ENCODE results near the gene ACSF3. TPM values are rescaled to one million over a fixed set of nuclear protein-coding genes. Genes with fewer than 3 reads are reported as not detected.

Gene ACSF3
- total RNA-seq, 4 donors from 2014 or later: 26.1 to 55.1 (median 32.5) TPM

- Histone ChIP-seq H3K27ac (peak overlapping the region; percentile 74), H3K4me1 (peaks cover 31% of the 10 kb centered on the region), H3K36me3 (peaks cover 6% of the 10 kb centered on the region), H3K4me3 (peak overlapping the region; percentile 90), H3K27me3 (peaks cover 32% of the 10 kb centered on the region), H3K9me3 (no peaks in the 10 kb centered on the region)
- TF ChIP-seq POLR2A (IDR thresholded peaks at IDR 0.05) (no peak), EP300 (IDR thresholded peaks at IDR 0.05) (no peak), CTCF (IDR thresholded peaks at IDR 0.05) (no peak), POLR2AphosphoS5 (IDR thresholded peaks at IDR 0.05) (no peak)
- DNase-seq (ENCODE audit: low spot score in 2 of 2): no peak
- 14% methylated on average over 18 of the region's 21 CpGs for WGBS
These were observed 714 bp downstream of the ACSF3 start for GRCh38 chr16:89094252-89094879.

GRCh38 chr16:89094880-89095258 is 1.2 kb downstream of the ACSF3 start:
- DNase-seq (ENCODE audit: low spot score in 2 of 2): no peak
- Histone ChIP-seq H3K4me1 (peaks cover 31% of the 10 kb centered on the region), H3K4me3 (peak overlapping the region; percentile 90), H3K27me3 (peaks cover 27% of the 10 kb centered on the region), H3K9me3 (no peaks in the 10 kb centered on the region), H3K36me3 (peaks cover 6% of the 10 kb centered on the region), H3K27ac (no peak overlapping the region)
- TF ChIP-seq CTCF (IDR thresholded peaks at IDR 0.05) (no peak), POLR2A (IDR thresholded peaks at IDR 0.05) (no peak), POLR2AphosphoS5 (IDR thresholded peaks at IDR 0.05) (no peak), EP300 (IDR thresholded peaks at IDR 0.05) (no peak)
- 72% methylated on average over 8 of the region's 8 CpGs for WGBS

- Histone ChIP-seq H3K36me3 (peaks cover 12% of the 10 kb centered on the region), H3K9me3 (no peaks in the 10 kb centered on the region), H3K27ac (no peak overlapping the region), H3K4me1 (peaks cover 31% of the 10 kb centered on the region), H3K27me3 (peaks cover 20% of the 10 kb centered on the region), H3K4me3 (no peak overlapping the region)
- TF ChIP-seq EP300 (IDR thresholded peaks at IDR 0.05) (no peak), CTCF (IDR thresholded peaks at IDR 0.05) (no peak), POLR2AphosphoS5 (IDR thresholded peaks at IDR 0.05) (no peak), POLR2A (IDR thresholded peaks at IDR 0.05) (no peak)
- WGBS: 70% methylated on average over 21 of the region's 21 CpGs
- no peak for DNase-seq (ENCODE audit: low spot score in 2 of 2)
These were observed 1.9 kb downstream of the ACSF3 start for GRCh38 chr16:89095491-89095951.

- 85% methylated on average over 11 of the region's 20 CpGs for WGBS
- H3K27ac ChIP-seq: no peak overlapping the region
These were observed 2.5 kb downstream of the ACSF3 start for GRCh38 chr16:89096042-89096717.

More at GRCh38 chr16:89096042-89096717, 2.5 kb downstream of the ACSF3 start:
- Histone ChIP-seq H3K36me3 (peaks cover 18% of the 10 kb centered on the region), H3K4me3 (no peak overlapping the region), H3K4me1 (peaks cover 31% of the 10 kb centered on the region), H3K9me3 (no peaks in the 10 kb centered on the region), H3K27me3 (peaks cover 14% of the 10 kb centered on the region)
- no peak for DNase-seq (ENCODE audit: low spot score in 2 of 2)
- no peak for TF ChIP-seq EP300 (IDR thresholded peaks at IDR 0.05)
- TF ChIP-seq POLR2A (IDR thresholded peaks at IDR 0.05): no peak
- TF ChIP-seq CTCF (IDR thresholded peaks at IDR 0.05): no peak
- no peak for TF ChIP-seq POLR2AphosphoS5 (IDR thresholded peaks at IDR 0.05)
